ENCODE measurements around the gene CCDC102B.
"Not testable (repeated sequence)": the region's sequence is repeated elsewhere in the genome, so short reads cannot be mapped to it uniquely, and the experiment has no call there.

Gene CCDC102B

GRCh38 chr18:68995675-68996074, 197.8 kb downstream of the CCDC102B start:
- no peaks in the 10 kb centered on the region for H3K36me3 ChIP-seq (ENCODE audit: control insufficient read depth, insufficient read depth, low read length)
- no peaks in the 10 kb centered on the region for H3K4me1 ChIP-seq (ENCODE audit: control insufficient read depth, insufficient read depth, low read length)
- H3K9me3 ChIP-seq (ENCODE audit: control insufficient read depth, insufficient read depth, low read length) = no peaks in the 10 kb centered on the region
- no peak overlapping the region for H3K4me3 ChIP-seq (ENCODE audit: low read length)
- H3K27ac ChIP-seq (ENCODE audit: low read length) = no peak overlapping the region
- H3K27me3 ChIP-seq (ENCODE audit: control insufficient read depth, insufficient read depth, low read length) = no peaks in the 10 kb centered on the region
- no peak for DNase-seq (ENCODE audit: low read depth, low spot score)
- no CpG with 5 or more reads among the region's 4 CpGs for WGBS (ENCODE audit: insufficient coverage, insufficient read length)

GRCh38 chr18:68997845-68998244, 200.0 kb downstream of the CCDC102B start:
- Histone ChIP-seq H3K4me1 (ENCODE audit: control insufficient read depth, insufficient read depth, low read length) (no peaks in the 10 kb centered on the region), H3K4me3 (ENCODE audit: low read length) (no peak overlapping the region), H3K27ac (ENCODE audit: low read length) (no peak overlapping the region), H3K27me3 (ENCODE audit: control insufficient read depth, insufficient read depth, low read length) (no peaks in the 10 kb centered on the region), H3K9me3 (ENCODE audit: control insufficient read depth, insufficient read depth, low read length) (no peaks in the 10 kb centered on the region), H3K36me3 (ENCODE audit: control insufficient read depth, insufficient read depth, low read length) (no peaks in the 10 kb centered on the region)
- no CpG with 5 or more reads among the region's 3 CpGs for WGBS (ENCODE audit: insufficient coverage, insufficient read length)
- DNase-seq (ENCODE audit: low read depth, low spot score) = no peak

GRCh38 chr18:69000366-69000765, 202.5 kb downstream of the CCDC102B start:
- no peaks in the 10 kb centered on the region for H3K4me1 ChIP-seq (ENCODE audit: control insufficient read depth, insufficient read depth, low read length)
- H3K9me3 ChIP-seq (ENCODE audit: control insufficient read depth, insufficient read depth, low read length) = no peaks in the 10 kb centered on the region
- H3K4me3 ChIP-seq (ENCODE audit: low read length) = no peak overlapping the region
- no peaks in the 10 kb centered on the region for H3K27me3 ChIP-seq (ENCODE audit: control insufficient read depth, insufficient read depth, low read length)
- no peaks in the 10 kb centered on the region for H3K36me3 ChIP-seq (ENCODE audit: control insufficient read depth, insufficient read depth, low read length)
- no peak overlapping the region for H3K27ac ChIP-seq (ENCODE audit: low read length)
- DNase-seq (ENCODE audit: low read depth, low spot score) = no peak
- WGBS (ENCODE audit: insufficient coverage, insufficient read length) = no CpG with 5 or more reads among the region's 1 CpG

- WGBS (ENCODE audit: insufficient coverage, insufficient read length) = no CpG with 5 or more reads among the region's 6 CpGs
- Histone ChIP-seq H3K4me3 (ENCODE audit: low read length) (no peak overlapping the region), H3K4me1 (ENCODE audit: control insufficient read depth, insufficient read depth, low read length) (no peaks in the 10 kb centered on the region), H3K27me3 (ENCODE audit: control insufficient read depth, insufficient read depth, low read length) (no peaks in the 10 kb centered on the region), H3K27ac (ENCODE audit: low read length) (no peak overlapping the region), H3K9me3 (ENCODE audit: control insufficient read depth, insufficient read depth, low read length) (no peaks in the 10 kb centered on the region), H3K36me3 (ENCODE audit: control insufficient read depth, insufficient read depth, low read length) (no peaks in the 10 kb centered on the region)
- no peak for DNase-seq (ENCODE audit: low read depth, low spot score)
Measured at GRCh38 chr18:69002233-69002632, 204.4 kb downstream of the CCDC102B start.

- H3K27ac ChIP-seq (ENCODE audit: low read length); H3K4me1 ChIP-seq (ENCODE audit: control insufficient read depth, insufficient read depth, low read length); H3K36me3 ChIP-seq (ENCODE audit: control insufficient read depth, insufficient read depth, low read length); H3K4me3 ChIP-seq (ENCODE audit: low read length); H3K27me3 ChIP-seq (ENCODE audit: control insufficient read depth, insufficient read depth, low read length); H3K9me3 ChIP-seq (ENCODE audit: control insufficient read depth, insufficient read depth, low read length); DNase-seq (ENCODE audit: low read depth, low spot score): not testable (repeated sequence)
- no CpG with 5 or more reads among the region's 4 CpGs for WGBS (ENCODE audit: insufficient coverage, insufficient read length)
Measured at GRCh38 chr18:69006212-69006611, 208.3 kb downstream of the CCDC102B start.

GRCh38 chr18:69008538-69008937, 210.7 kb downstream of the CCDC102B start:
- Histone ChIP-seq H3K27ac (ENCODE audit: low read length) (no peak overlapping the region), H3K27me3 (ENCODE audit: control insufficient read depth, insufficient read depth, low read length) (no peaks in the 10 kb centered on the region), H3K4me3 (ENCODE audit: low read length) (no peak overlapping the region), H3K9me3 (ENCODE audit: control insufficient read depth, insufficient read depth, low read length) (no peaks in the 10 kb centered on the region), H3K4me1 (ENCODE audit: control insufficient read depth, insufficient read depth, low read length) (no peaks in the 10 kb centered on the region), H3K36me3 (ENCODE audit: control insufficient read depth, insufficient read depth, low read length) (no peaks in the 10 kb centered on the region)
- no CpG with 5 or more reads among the region's 5 CpGs for WGBS (ENCODE audit: insufficient coverage, insufficient read length)
- DNase-seq (ENCODE audit: low read depth, low spot score) = no peak

GRCh38 chr18:69021211-69021805, 223.4 kb downstream of the CCDC102B start:
- no peak overlapping the region for H3K27ac ChIP-seq (ENCODE audit: low read length)
- no peak overlapping the region for H3K4me3 ChIP-seq (ENCODE audit: low read length)
- no peaks in the 10 kb centered on the region for H3K9me3 ChIP-seq (ENCODE audit: control insufficient read depth, insufficient read depth, low read length)
- DNase-seq (ENCODE audit: low read depth, low spot score) = no peak
- WGBS (ENCODE audit: insufficient coverage, insufficient read length) = no CpG with 5 or more reads among the region's 8 CpGs
- H3K4me1 ChIP-seq (ENCODE audit: control insufficient read depth, insufficient read depth, low read length) = no peaks in the 10 kb centered on the region
- H3K27me3 ChIP-seq (ENCODE audit: control insufficient read depth, insufficient read depth, low read length) = no peaks in the 10 kb centered on the region
- no peaks in the 10 kb centered on the region for H3K36me3 ChIP-seq (ENCODE audit: control insufficient read depth, insufficient read depth, low read length)

- WGBS (ENCODE audit: insufficient coverage, insufficient read length) = no CpG with 5 or more reads among the region's 1 CpG
- no peaks in the 10 kb centered on the region for H3K9me3 ChIP-seq (ENCODE audit: control insufficient read depth, insufficient read depth, low read length)
Measured at GRCh38 chr18:69022426-69022825, 224.5 kb downstream of the CCDC102B start.

GRCh38 chr18:69031571-69031970, 233.7 kb downstream of the CCDC102B start:
- Histone ChIP-seq H3K36me3 (ENCODE audit: control insufficient read depth, insufficient read depth, low read length) (no peaks in the 10 kb centered on the region), H3K9me3 (ENCODE audit: control insufficient read depth, insufficient read depth, low read length) (no peaks in the 10 kb centered on the region), H3K4me1 (ENCODE audit: control insufficient read depth, insufficient read depth, low read length) (no peaks in the 10 kb centered on the region), H3K27ac (ENCODE audit: low read length) (no peak overlapping the region), H3K27me3 (ENCODE audit: control insufficient read depth, insufficient read depth, low read length) (no peaks in the 10 kb centered on the region), H3K4me3 (ENCODE audit: low read length) (no peak overlapping the region)
- WGBS (ENCODE audit: insufficient coverage, insufficient read length) = no CpG with 5 or more reads among the region's 1 CpG
- no peak for DNase-seq (ENCODE audit: low read depth, low spot score)

More at GRCh38 chr18:69022426-69022825, 224.5 kb downstream of the CCDC102B start:
- Histone ChIP-seq H3K36me3 (ENCODE audit: control insufficient read depth, insufficient read depth, low read length) (no peaks in the 10 kb centered on the region), H3K4me1 (ENCODE audit: control insufficient read depth, insufficient read depth, low read length) (no peaks in the 10 kb centered on the region), H3K27me3 (ENCODE audit: control insufficient read depth, insufficient read depth, low read length) (no peaks in the 10 kb centered on the region), H3K27ac (ENCODE audit: low read length) (no peak overlapping the region), H3K4me3 (ENCODE audit: low read length) (no peak overlapping the region)
- no peak for DNase-seq (ENCODE audit: low read depth, low spot score)

GRCh38 chr18:69032009-69032408, 234.1 kb downstream of the CCDC102B start:
- H3K27ac ChIP-seq (ENCODE audit: low read length) = no peak overlapping the region
- H3K9me3 ChIP-seq (ENCODE audit: control insufficient read depth, insufficient read depth, low read length) = no peaks in the 10 kb centered on the region
- DNase-seq (ENCODE audit: low read depth, low spot score) = no peak
- no peak overlapping the region for H3K4me3 ChIP-seq (ENCODE audit: low read length)
- H3K27me3 ChIP-seq (ENCODE audit: control insufficient read depth, insufficient read depth, low read length) = no peaks in the 10 kb centered on the region
- no peaks in the 10 kb centered on the region for H3K4me1 ChIP-seq (ENCODE audit: control insufficient read depth, insufficient read depth, low read length)
- H3K36me3 ChIP-seq (ENCODE audit: control insufficient read depth, insufficient read depth, low read length) = no peaks in the 10 kb centered on the region

- no peak for DNase-seq (ENCODE audit: low read depth, low spot score)
- WGBS (ENCODE audit: insufficient coverage, insufficient read length) = no CpG with 5 or more reads among the region's 1 CpG
- H3K9me3 ChIP-seq (ENCODE audit: control insufficient read depth, insufficient read depth, low read length) = no peaks in the 10 kb centered on the region
Measured at GRCh38 chr18:69035756-69036155, 237.9 kb downstream of the CCDC102B start.

More at GRCh38 chr18:69035756-69036155, 237.9 kb downstream of the CCDC102B start:
- no peaks in the 10 kb centered on the region for H3K36me3 ChIP-seq (ENCODE audit: control insufficient read depth, insufficient read depth, low read length)
- H3K27ac ChIP-seq (ENCODE audit: low read length) = no peak overlapping the region
- no peak overlapping the region for H3K4me3 ChIP-seq (ENCODE audit: low read length)
- H3K4me1 ChIP-seq (ENCODE audit: control insufficient read depth, insufficient read depth, low read length) = no peaks in the 10 kb centered on the region
- no peaks in the 10 kb centered on the region for H3K27me3 ChIP-seq (ENCODE audit: control insufficient read depth, insufficient read depth, low read length)

All from iPS DF 6.9 (cell line).